Keratinocyte (primary cell): Measurements from ENCODE around the gene PIBF1.

Source experiments
- CTCF ChIP-seq, 3 experiments: IDR thresholded peaks in 1 of 3; conservative IDR thresholded peaks in 1 of 3; optimal IDR thresholded peaks in 1 of 3; 2 replicates in 2 of 3; 3 replicates in 1 of 3; pipeline versions ENCODE3 to v1.5.1; 2011; ENCODE audit warnings: low read length in 3 of 3, mild to moderate bottlenecking in 3 of 3, moderate library complexity in 2 of 3, control low read depth in 1 of 3, inconsistent platforms in 1 of 3; ENCODE audit not compliant: insufficient read depth in 2 of 3; ENCODE audit errors: extremely low read depth in 1 of 3
- EZH2 ChIP-seq: IDR thresholded peaks from one replicate; pipeline ENCODE4 v1.6.1; 2012; ENCODE audit warnings: inconsistent platforms, mild to moderate bottlenecking, low read length, moderate library complexity

DNA sequence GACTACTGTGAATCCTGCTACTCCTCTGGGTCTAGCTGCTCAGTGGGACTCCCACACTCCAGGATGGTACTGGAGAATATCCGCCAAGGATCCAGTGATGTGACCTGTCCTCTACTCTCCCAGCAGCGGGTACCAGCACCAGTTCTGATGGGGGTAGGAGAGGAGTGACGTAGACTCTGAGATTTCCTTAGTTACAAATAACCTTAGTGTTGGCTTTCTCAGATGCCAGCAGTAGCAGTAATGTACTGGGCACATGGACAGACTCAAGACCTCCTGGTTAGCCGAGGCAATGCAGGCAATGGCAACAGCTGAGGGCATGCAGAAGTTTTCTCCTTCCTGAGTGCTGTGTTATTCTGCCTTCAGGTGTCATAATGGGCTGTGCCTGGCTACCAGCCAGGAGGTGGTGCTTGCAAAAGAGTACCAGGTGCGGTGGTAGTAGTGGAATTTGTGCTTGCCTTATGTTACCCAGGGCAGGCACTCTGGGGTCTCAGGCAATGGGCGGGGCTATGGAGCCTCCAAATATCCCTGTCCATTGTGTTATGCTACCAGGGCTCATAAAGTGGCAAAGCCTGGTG lies 171.5 kb downstream of the PIBF1 start:
- TF ChIP-seq CTCF (optimal IDR thresholded peaks at IDR 0.05 in 1 of 3, IDR thresholded peaks at IDR 0.05 in 1 of 3, conservative IDR thresholded peaks at IDR 0.05 in 1 of 3; ENCODE audit: extremely low read depth in 1 of 3, insufficient read depth in 2 of 3, low read length in 3 of 3) (no peak), EZH2 (no peak)
